CD4-positive, alpha-beta T cell treated with Interleukin-2 at 100 ng/mL for 4 hours (primary cell): ENCODE data around the gene NPM1.

ENCODE experiments used
- DNase-seq: peaks from one replicate; pipeline ENCODE4 v3.0.0-alpha.2; 2020; ENCODE audit warnings: low spot score

NPM1 gene

GRCh38 chr5:171428168-171428696 is 40.6 kb downstream of the NPM1 start:
- DNase-seq = no peak

GRCh38 chr5:171428809-171429542 is 41.3 kb downstream of the NPM1 start:
- no peak for DNase-seq

GRCh38 chr5:171429543-171429910 is 41.9 kb downstream of the NPM1 start:
- no peak for DNase-seq

- DNase-seq = no peak
Measured at GRCh38 chr5:171431251-171431777, 43.7 kb downstream of the NPM1 start.

GRCh38 chr5:171432076-171432475 is 44.4 kb downstream of the NPM1 start:
- DNase-seq = no peak

GRCh38 chr5:171432583-171433351 is 45.1 kb downstream of the NPM1 start:
- DNase-seq = no peak

- DNase-seq = no peak
Measured at GRCh38 chr5:171433352-171433698, 45.7 kb downstream of the NPM1 start.

GRCh38 chr5:171433982-171434676 is 46.5 kb downstream of the NPM1 start:
- no peak for DNase-seq

GRCh38 chr5:171434874-171435273 is 47.2 kb downstream of the NPM1 start:
- no peak for DNase-seq

GRCh38 chr5:171435908-171436307 is 48.3 kb downstream of the NPM1 start:
- DNase-seq = no peak

- no peak for DNase-seq
Measured at GRCh38 chr5:171436804-171437285, 49.2 kb downstream of the NPM1 start.

GRCh38 chr5:171437286-171437821 is 49.7 kb downstream of the NPM1 start:
- DNase-seq = no peak

- no peak for DNase-seq
Measured at GRCh38 chr5:171438738-171439137, 51.1 kb downstream of the NPM1 start.

- DNase-seq = no peak
Measured at GRCh38 chr5:171441246-171441791, 53.7 kb downstream of the NPM1 start.

- DNase-seq = no peak
Measured at GRCh38 chr5:171442287-171443042, 54.8 kb downstream of the NPM1 start.

GRCh38 chr5:171444582-171444981 is 56.9 kb downstream of the NPM1 start:
- DNase-seq = no peak

GRCh38 chr5:171445644-171446516 is 58.2 kb downstream of the NPM1 start:
- no peak for DNase-seq

- DNase-seq = no peak
Measured at GRCh38 chr5:171447226-171447625, 59.6 kb downstream of the NPM1 start.

GRCh38 chr5:171449426-171449825 is 61.8 kb downstream of the NPM1 start:
- DNase-seq = no peak
